ENCODE measurements around the gene TMOD2. TPM values are rescaled to one million over a fixed set of nuclear protein-coding genes. Genes with fewer than 3 reads are reported as not detected.

Gene TMOD2
- total RNA-seq, 2 experiments from 2014 or later, result 5.6 to 6.9 TPM

DNA sequence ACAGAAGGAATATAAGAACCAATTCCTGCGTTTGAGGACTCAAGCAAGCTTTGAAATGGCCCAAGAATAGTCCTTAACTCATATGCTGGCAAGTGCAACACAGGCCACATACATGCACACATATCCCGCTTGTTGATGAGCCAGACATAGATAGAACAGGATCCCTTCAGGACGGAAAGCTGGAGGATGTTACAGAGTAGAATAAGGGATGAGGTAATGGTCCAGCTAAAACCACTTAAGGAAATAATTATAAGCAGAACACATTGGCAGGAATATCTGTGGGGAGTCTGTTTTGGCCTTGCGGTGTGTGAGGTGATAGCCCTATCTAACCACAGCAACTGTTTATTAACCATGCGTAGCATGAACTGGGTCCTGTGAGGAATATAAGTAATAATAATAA, 45.1 kb upstream of the TMOD2 start:
- Histone ChIP-seq H3K4me1 (ENCODE audit: insufficient read depth, low read length) (no peaks in the 10 kb centered on the region), H3K27me3 (ENCODE audit: control insufficient read depth in 1 of 2, insufficient read depth in 2 of 2, low read length in 2 of 2) (no peaks in the 10 kb centered on the region), H3K27ac (ENCODE audit: low read depth in 1 of 2, low read length in 2 of 2) (no peak overlapping the region), H3K4me3 (ENCODE audit: low read length) (no peak overlapping the region), H3K9me3 (ENCODE audit: control insufficient read depth in 1 of 2, insufficient read depth in 1 of 2, low read length in 2 of 2) (no peaks in the 10 kb centered on the region), H3K36me3 (ENCODE audit: insufficient read depth, low read length) (no peaks in the 10 kb centered on the region)
- Mint-ChIP-seq H3K4me3 (no peak overlapping the region), H3K4me1 (ENCODE audit: low read depth) (no peaks in the 10 kb centered on the region), H3K27me3 (peaks cover 7% of the 10 kb centered on the region), H3K9me3 (no peaks in the 10 kb centered on the region), H3K27ac (no peak overlapping the region), H3K36me3 (ENCODE audit: low read depth) (no peaks in the 10 kb centered on the region)
- CTCF ChIA-PET, result no interaction called here
- TF ChIP-seq CTCF (IDR thresholded peaks at IDR 0.05), result no peak
- no peak for ATAC-seq (ENCODE audit: poor library complexity)
- POLR2A ChIA-PET, result interaction anchor here (1.0 kb wide), 1 partner anchor 30 kb away, joined by 4 read pairs; no protein-coding TSS in a partner anchor
- DNase-seq, result no peak
- intact Hi-C loops (cut with DNase I, micrococcal nuclease), result no loop called here

DNA sequence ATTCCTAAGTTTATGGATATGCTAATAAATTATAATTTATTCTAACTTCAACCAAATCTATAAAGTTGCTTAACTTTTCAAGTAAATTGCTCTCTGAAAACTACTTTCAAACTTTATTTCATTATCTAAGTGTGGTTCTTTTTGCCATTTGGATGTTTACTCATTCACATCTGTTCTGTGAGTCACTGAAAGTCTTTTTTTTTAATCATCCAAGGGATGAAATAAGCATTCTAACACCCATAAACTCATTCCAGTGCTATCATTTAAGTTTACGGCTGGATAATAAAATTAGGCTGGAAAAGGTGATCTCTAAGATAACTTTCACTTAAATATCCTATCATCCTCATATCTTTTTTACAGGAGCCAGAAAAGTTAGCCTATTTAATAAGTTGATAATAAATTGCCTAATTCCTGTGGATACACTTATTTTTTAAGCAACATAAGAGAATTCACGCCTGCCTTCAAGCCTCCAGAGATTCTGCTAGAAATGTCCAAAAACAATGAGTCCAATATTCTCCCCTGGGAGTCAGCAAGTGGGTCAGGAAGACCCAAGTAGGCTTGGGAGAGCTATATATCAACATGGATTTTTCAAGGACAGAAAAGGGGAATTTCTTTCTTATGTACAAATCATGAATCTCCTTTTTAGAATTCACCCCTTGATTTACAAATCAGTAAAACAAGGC, 44.3 kb upstream of the TMOD2 start:
- no peak for TF ChIP-seq CTCF (IDR thresholded peaks at IDR 0.05)
- Histone ChIP-seq H3K9me3 (ENCODE audit: control insufficient read depth in 1 of 2, insufficient read depth in 1 of 2, low read length in 2 of 2) (no peaks in the 10 kb centered on the region), H3K27ac (ENCODE audit: low read depth in 1 of 2, low read length in 2 of 2) (no peak overlapping the region), H3K4me1 (ENCODE audit: insufficient read depth, low read length) (no peaks in the 10 kb centered on the region), H3K4me3 (ENCODE audit: low read length) (no peak overlapping the region), H3K27me3 (ENCODE audit: control insufficient read depth in 1 of 2, insufficient read depth in 2 of 2, low read length in 2 of 2) (no peaks in the 10 kb centered on the region), H3K36me3 (ENCODE audit: insufficient read depth, low read length) (no peaks in the 10 kb centered on the region)
- Mint-ChIP-seq H3K36me3 (ENCODE audit: low read depth) (no peaks in the 10 kb centered on the region), H3K4me1 (ENCODE audit: low read depth) (no peaks in the 10 kb centered on the region), H3K4me3 (no peak overlapping the region), H3K27ac (no peak overlapping the region), H3K27me3 (peaks cover 7% of the 10 kb centered on the region), H3K9me3 (no peaks in the 10 kb centered on the region)
- intact Hi-C loops (cut with DNase I, micrococcal nuclease), result no loop called here
- ATAC-seq (ENCODE audit: poor library complexity) (no peak), DNase-seq (no peak)
- ChIA-PET POLR2A (interaction anchor here (1.0 kb wide), 1 partner anchor 29 kb away, joined by 4 read pairs; no protein-coding TSS in a partner anchor), CTCF (interaction anchor here (1.0 kb wide), 1 partner anchor 11 kb away, joined by 3 read pairs; no protein-coding TSS in a partner anchor)

GRCh38 chr15:51708013-51708412, 43.4 kb upstream of the TMOD2 start:
- TF ChIP-seq CTCF (IDR thresholded peaks at IDR 0.05), result no peak
- ChIA-PET CTCF (interaction anchor here (1.0 kb wide), 1 partner anchor 12 kb away, joined by 3 read pairs; no protein-coding TSS in a partner anchor), POLR2A (no interaction called here)
- H3K36me3 Mint-ChIP-seq (ENCODE audit: low read depth), result no peaks in the 10 kb centered on the region
- no peaks in the 10 kb centered on the region for H3K27me3 ChIP-seq (ENCODE audit: control insufficient read depth in 1 of 2, insufficient read depth in 2 of 2, low read length in 2 of 2)
- intact Hi-C loops (cut with DNase I, micrococcal nuclease), result no loop called here
- no peaks in the 10 kb centered on the region for H3K4me1 Mint-ChIP-seq (ENCODE audit: low read depth)
- DNase-seq (no peak), ATAC-seq (ENCODE audit: poor library complexity) (no peak)
- H3K4me3 ChIP-seq (ENCODE audit: low read length), result no peak overlapping the region
- no peak overlapping the region for H3K27ac ChIP-seq (ENCODE audit: low read depth in 1 of 2, low read length in 2 of 2)
- H3K9me3 ChIP-seq (ENCODE audit: control insufficient read depth in 1 of 2, insufficient read depth in 1 of 2, low read length in 2 of 2), result no peaks in the 10 kb centered on the region
- peaks cover 7% of the 10 kb centered on the region for H3K27me3 Mint-ChIP-seq
- H3K4me1 ChIP-seq (ENCODE audit: insufficient read depth, low read length), result no peaks in the 10 kb centered on the region
- no peaks in the 10 kb centered on the region for H3K9me3 Mint-ChIP-seq
- no peaks in the 10 kb centered on the region for H3K36me3 ChIP-seq (ENCODE audit: insufficient read depth, low read length)
- no peak overlapping the region for H3K27ac Mint-ChIP-seq
- no peak overlapping the region for H3K4me3 Mint-ChIP-seq

Measured in CD4-positive, alpha-beta T cell (primary cell).